ENCODE measurements around the gene DST. TPM values are rescaled to one million over a fixed set of nuclear protein-coding genes. Genes with fewer than 3 reads are reported as not detected.
"Not testable (repeated sequence)": the region's sequence is repeated elsewhere in the genome, so short reads cannot be mapped to it uniquely, and the experiment has no call there.

DST gene
- total RNA-seq, 1 donor from 2014 or later = 243 TPM

DNA sequence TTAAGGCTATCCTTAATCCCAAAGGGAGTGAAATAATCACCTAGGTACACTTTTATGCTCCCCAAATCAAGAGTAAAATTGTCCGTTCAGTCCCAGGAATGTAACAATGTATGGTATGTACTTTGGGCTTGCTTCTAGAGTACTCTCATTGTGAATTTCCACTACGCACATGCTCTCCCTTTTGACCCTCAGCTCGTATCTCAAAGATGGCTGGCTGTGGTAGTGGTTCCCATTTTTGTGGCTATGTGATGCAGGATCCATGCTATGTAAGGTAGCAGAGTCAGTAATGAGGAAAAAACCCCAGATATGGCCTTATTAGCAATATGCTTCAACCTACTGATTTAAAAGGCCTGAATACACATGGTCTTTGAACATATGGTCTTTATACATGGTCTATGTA, 133.7 kb downstream of the DST start:
- DNase-seq (ENCODE audit: missing footprints) (no peak), ATAC-seq (no peak)
- intact Hi-C loops (cut with DNase I) = loop anchor here (5.0 kb wide), 2 partner anchors 33 to 48 kb away; no protein-coding TSS in a partner anchor

DNA sequence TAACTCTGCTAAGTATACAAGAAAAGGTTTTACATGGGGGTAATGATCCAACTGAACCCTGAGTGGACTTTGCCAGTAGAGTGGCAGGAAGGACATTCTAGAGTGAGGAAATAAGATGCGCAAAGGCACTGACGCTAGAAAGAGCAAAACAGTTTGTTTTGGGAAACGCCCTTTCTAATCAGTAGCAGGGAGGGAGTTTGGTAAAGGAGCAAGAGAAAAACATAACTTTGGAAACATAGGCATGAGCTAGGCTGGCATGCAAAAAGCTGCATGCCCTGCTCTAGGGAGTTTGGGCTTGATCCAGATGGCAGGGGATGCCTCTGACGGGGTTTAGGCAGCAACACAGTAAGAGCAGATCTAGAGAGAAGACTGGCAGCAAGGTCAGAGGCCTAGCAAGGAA, 135.2 kb downstream of the DST start:
- intact Hi-C loops (cut with DNase I) = loop anchor here (5.0 kb wide), 2 partner anchors 35 to 50 kb away; no protein-coding TSS in a partner anchor
- ATAC-seq = peak; percentile 78
- DNase-seq (ENCODE audit: missing footprints) = no peak

DNA sequence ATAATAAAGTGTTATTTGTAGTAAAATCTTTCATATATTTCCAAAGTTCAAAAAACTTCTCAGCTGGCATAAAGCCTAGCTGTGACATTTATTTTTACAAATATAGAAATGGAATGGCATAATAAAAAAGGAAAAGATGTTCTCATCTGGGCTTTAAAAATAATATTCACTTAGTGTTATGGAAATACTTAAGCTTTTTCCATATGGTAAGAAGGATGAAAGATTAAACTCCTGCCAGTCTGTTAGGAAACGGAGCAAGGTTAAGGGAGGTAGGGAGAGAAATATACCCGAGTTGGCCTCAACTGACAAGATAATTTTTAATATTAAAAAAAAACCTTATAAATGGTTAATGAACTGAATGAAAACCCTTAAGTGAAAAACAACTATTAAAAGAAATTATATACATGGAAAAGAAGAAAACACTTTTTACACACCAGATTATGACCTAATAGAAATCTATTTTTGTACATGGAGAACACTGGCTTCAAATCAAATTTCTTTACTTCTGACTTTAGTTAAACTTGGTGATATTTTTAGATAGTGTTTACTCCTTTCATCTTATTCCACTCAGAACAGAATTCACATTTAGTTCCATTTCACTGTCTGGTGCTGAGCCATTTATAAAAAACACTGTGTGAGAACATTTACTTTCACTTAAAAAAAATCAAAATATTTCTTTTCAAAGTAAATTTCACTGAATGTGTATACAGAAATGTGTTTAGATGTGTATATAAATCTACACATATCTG, 137.0 kb downstream of the DST start:
- no peak for ATAC-seq
- intact Hi-C loops (cut with DNase I) = loop anchor here (5.0 kb wide), 2 partner anchors 37 to 52 kb away; no protein-coding TSS in a partner anchor
- no peak for DNase-seq (ENCODE audit: missing footprints)

DNA sequence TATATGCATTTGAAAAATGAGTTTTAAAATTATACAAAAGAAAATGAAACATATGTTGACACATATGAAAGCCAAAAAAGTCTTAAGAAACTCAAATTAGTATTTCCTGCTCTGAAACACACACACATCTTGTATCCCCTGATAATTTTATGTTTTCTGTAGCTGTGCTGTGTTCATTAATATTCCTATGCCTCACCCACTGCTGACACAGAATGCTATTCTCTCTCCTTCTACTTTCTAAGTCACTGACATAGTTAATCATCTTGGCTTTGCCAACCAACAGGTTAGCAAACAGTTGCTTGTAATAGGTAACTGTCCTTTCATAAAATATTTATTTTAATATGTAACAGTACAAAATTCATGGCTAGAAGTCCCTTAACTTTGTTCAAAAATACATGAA, 140.7 kb downstream of the DST start:
- intact Hi-C loops (cut with DNase I) = loop anchor here (5.0 kb wide), 1 partner anchor 35 kb away; no protein-coding TSS in a partner anchor
- ATAC-seq (no peak), DNase-seq (ENCODE audit: missing footprints) (no peak)

DNA sequence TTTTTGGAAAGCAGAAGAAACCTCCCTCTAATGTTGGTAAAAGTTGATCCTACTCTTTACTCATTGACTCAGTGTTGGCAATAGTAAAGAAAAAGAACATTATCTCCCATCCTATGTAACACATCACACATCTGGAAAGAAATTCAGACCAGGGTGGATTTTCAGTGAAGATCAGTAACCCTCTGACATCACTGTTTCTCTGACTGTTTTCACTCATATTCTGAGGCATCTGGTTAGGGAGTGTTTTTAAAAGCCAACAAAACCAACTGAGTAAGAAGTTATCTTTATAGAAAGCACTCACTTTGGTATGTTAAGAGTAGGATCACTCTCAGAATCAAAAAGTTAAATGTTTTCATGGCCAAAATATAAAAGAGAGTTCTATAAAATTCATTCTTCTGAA, 143.6 kb downstream of the DST start:
- intact Hi-C loops (cut with DNase I) = no loop called here
- no peak for ATAC-seq
- DNase-seq (ENCODE audit: missing footprints) = no peak

DNA sequence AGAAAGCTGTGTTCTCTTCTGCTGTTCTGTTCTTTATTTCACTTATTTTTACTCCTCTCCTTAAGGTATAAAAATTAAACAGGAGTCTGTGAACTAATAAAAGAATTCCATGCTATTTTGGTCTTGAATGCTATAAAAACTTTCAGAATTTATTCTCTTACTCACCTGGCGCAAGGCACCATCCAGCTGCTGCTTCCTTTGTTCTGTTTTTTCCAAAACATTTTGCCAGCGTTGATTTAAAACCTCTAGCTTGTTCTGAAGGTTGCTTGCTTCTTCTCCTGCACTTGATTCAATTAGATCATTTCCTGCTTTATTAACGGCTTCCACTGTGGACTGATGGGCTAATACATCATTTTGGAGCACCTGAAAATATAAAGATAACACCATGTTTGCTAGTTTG, 145.0 kb downstream of the DST start:
- ATAC-seq (no peak), DNase-seq (ENCODE audit: missing footprints) (no peak)
- intact Hi-C loops (cut with DNase I) = no loop called here

DNA sequence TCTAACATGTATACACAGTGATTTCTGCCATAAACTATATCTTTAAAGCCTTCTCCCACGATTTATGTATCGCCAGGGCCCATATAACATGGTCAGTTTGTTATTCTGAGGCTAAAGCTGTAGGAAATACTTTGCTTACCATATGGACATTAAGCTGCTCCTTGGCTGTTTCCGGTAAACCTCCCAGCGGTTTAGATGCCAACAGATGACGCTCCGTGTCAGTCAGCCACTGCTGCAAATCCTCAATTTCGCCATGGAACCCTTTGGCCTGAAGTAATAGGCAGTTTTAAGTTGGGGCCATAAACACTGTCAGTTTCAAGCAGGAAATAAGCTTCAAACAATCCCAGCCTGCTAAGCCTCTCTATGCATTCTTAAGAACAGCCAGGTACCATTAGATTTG, 145.4 kb downstream of the DST start:
- DNase-seq (ENCODE audit: missing footprints) (no peak), ATAC-seq (no peak)
- intact Hi-C loops (cut with DNase I) = no loop called here

DNA sequence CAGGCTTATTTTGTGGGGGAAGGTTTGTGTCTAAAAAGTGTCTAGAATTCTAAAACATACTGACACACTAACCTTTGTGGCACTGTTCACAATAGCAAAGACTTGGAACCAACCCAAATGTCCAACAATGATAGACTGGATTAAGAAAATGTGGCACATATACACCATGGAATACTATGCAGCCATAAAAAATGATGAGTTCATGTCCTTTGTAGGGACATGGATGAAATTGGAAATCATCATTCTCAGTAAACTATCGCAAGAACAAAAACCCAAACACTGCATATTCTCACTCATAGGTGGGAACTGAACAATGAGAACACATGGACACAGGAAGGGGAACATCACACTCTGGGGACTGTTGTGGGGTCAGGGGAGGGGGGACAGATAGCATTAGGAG, 146.0 kb downstream of the DST start:
- ATAC-seq; intact Hi-C loops (cut with DNase I); DNase-seq (ENCODE audit: missing footprints): not testable (repeated sequence)

DNA sequence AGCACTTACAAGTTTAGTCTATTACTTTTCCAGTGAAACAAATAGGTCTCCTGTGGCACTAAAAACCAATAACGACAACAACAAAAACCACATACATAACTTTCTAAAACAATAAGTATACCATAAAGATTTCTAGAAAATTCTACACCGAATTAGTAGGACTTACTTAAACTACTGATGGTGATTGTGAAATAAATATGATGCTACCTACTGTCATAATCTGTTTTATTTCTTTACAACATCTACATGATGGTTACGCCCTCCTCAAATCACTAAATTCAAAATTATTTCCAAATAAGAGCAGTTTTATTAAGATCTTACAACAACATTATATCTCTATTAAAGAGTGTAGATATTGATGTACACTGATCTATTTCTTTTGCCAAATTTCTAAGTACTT, 147.0 kb downstream of the DST start:
- no peak for ATAC-seq
- DNase-seq (ENCODE audit: missing footprints) = no peak
- intact Hi-C loops (cut with DNase I) = no loop called here

DNA sequence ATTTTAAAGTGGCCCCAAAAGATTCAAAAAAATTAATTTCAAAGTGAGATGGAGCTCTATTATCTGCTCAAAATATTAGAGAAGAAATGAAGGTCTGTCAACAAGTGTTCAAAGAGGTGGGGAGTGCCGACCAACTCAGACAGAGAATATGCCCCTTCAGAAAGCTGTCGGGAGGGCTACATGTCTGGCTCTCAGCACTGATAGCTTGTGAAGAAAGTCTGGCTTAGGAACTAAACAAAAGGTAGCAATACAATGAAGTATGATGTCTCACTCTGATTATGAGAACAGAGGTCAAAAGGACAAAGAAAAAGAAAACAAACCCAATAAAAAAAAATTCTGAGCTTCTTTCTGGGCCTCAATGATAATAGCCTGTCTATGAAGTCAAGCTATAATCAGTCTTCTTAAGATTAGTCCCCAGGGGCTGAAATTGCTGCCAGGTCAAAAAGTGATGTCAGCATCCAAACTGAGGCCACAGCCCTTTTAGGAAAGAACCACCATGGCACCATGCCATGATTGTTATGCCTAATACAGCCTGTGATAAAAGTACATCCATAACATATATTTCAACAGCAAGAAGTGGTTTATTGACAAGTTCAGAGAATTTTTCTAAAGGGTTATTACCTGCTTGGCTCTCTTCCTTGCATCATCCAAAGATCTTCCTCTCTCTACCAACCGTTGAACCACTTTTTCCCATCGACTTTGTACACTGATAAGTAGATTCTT, 150.9 kb downstream of the DST start:
- intact Hi-C loops (cut with DNase I) = loop anchor here (5.0 kb wide), 1 partner anchor 51 kb away; no protein-coding TSS in a partner anchor
- peak; percentile 57 for ATAC-seq
- DNase-seq (ENCODE audit: missing footprints) = no peak

DNA sequence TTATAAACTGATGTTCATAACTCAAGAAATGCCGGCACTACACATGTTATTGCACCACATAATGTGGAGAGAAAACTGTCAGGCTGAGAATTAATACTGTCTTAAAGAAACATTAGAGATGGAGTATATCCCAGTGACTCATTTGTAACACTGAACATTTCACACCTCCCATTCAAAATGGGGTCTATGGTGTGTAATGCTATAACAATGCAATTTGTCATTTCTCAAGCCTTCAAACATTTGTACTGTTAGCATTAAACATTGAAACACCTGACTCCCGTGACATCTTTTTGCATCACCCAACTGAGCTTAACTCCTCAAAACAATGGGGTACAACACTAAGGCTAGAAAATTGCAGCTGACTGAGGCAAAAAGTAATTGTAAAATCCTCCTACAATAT, 151.7 kb downstream of the DST start:
- no peak for ATAC-seq
- intact Hi-C loops (cut with DNase I) = loop anchor here (5.0 kb wide), 1 partner anchor 51 kb away; no protein-coding TSS in a partner anchor

DNA sequence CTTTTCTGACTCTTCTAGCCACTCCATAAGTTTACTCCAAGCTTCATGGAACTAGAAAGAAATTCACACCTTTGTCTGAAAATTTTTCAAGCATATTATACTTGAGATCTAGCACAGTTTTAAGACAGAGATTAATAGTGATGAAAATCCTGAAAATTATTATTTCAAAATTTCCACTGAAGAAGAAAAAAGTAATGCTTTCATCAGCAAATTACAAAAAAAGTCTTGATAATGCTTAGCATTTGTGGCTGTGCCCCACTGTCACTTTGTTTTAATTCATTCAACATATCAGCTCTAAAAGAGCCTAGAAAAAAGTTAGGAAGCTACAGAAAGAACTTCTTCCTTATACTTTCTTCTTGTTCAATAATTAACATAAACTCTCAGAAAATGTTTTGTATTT, 153.1 kb downstream of the DST start:
- intact Hi-C loops (cut with DNase I) = no loop called here
- DNase-seq (ENCODE audit: missing footprints) = no peak
- no peak for ATAC-seq

More for the DNA sequence above, 151.7 kb downstream of the DST start:
- no peak for DNase-seq (ENCODE audit: missing footprints)

DNA sequence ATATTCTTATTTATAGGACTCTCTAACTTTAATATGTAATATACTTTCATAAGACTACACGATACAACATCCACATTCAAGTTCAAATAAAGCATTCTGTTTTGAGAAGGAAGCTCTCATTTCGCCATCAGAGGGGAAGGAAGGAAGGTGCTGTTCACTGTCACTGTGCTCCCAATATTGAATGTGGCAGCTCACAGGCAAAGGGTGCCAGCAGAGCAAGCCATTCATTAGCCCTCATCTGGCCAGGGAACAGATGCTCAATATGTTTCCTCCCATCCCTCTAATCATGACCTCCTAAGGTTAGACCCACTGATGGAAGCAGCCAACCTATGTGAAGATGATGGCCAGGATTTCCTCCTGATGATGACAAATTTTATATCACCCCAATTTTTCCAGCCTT, 154.4 kb downstream of the DST start:
- ATAC-seq (no peak), DNase-seq (ENCODE audit: missing footprints) (no peak)
- intact Hi-C loops (cut with DNase I) = no loop called here

DNA sequence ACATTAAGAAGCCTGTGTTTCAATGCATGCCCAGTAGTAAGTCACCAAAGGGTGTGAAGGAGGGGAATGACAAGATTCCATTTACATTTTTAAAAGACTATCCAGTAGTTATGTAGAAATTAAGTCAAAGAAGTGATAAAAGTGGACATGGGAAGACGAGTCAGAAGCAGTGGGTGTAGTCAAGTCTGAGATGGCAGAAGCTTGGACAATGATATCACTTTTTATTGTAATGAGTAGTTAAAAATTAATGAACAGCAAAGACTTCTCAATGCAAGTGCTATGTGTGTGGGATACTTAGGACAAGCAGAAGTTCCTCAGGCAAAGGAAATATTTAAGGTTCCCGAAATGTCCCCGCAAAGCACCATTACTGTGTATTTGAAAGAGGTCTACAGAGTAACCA, 156.0 kb downstream of the DST start:
- intact Hi-C loops (cut with DNase I) = no loop called here
- ATAC-seq (no peak), DNase-seq (ENCODE audit: missing footprints) (no peak)

DNA sequence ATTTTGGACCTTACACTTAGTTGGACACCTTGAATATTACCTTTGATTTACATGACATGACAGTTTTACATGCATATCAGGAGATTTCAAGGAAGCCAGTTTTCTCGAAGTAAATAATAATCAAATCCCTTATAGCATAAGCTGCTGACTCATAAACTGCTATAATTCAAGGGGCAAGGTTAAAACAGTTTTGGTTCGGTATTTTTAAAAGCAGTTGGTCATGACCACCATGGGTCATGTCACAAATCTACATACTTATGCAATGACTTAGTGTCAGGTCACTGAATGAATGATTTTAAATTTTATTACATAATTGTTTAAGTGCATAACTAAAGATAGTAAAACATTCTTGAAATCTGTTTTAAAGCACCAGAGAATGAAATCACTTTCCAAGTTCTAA, 158.0 kb downstream of the DST start:
- intact Hi-C loops (cut with DNase I) = no loop called here
- DNase-seq (ENCODE audit: missing footprints) (no peak), ATAC-seq (no peak)

DNA sequence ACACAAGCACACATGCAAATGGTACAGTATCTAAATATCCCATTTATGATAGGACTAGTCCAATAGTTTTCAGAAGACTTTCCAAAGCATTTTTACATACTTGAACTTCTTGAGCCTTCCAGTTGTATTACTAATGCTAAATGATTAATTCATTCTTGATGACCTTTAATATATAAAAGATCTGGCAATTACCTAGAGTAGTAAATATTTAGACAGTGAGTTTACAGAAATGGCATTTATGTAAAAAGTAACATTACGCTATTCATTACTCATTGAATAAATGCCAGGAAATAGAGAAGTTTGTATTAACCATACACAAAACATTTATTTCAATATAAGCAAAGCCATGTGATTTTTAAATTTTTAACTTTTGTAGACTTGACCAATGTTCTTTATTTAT, 158.8 kb downstream of the DST start:
- DNase-seq (ENCODE audit: missing footprints) = no peak
- intact Hi-C loops (cut with DNase I) = no loop called here
- ATAC-seq = no peak

DNA sequence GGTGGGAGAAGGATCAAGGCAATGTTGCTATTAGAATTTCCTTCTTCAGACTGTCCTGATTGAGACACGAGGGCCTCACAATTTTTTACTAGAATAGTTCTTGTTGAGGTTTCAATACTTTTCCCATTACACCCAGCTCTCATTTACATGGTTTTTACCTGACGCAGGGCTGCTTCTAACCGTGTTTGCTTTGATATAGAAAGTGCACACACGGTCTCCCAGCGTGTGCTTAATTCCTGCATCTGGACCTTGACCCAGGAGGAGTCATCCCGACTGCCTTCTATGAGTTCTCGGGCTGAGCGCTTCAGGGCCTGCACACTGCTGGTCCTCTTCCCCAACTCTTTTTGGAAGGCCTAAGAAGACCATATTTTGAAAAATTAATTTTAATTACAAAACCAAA, 160.2 kb downstream of the DST start:
- ATAC-seq (no peak), DNase-seq (ENCODE audit: missing footprints) (no peak)
- intact Hi-C loops (cut with DNase I) = no loop called here

DNA sequence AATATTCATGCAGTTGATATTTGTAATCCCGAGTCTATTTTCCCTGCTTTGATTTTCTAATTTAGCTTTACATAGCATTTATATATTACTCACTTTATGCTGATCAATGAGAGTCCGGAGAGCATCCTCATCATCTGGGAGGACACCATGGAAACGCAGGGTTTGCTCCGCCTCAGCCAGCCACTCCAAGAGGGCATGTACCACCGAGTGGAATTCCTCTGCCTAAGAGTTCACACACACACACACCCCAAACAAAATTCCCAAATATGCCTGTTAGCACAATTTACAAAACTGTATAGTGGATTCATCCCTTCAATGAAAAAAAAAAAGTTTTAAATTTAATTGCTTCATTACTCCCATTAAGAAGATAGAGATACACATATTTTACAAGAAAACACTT, 160.7 kb downstream of the DST start:
- ATAC-seq (no peak), DNase-seq (ENCODE audit: missing footprints) (no peak)
- intact Hi-C loops (cut with DNase I) = no loop called here

DNA sequence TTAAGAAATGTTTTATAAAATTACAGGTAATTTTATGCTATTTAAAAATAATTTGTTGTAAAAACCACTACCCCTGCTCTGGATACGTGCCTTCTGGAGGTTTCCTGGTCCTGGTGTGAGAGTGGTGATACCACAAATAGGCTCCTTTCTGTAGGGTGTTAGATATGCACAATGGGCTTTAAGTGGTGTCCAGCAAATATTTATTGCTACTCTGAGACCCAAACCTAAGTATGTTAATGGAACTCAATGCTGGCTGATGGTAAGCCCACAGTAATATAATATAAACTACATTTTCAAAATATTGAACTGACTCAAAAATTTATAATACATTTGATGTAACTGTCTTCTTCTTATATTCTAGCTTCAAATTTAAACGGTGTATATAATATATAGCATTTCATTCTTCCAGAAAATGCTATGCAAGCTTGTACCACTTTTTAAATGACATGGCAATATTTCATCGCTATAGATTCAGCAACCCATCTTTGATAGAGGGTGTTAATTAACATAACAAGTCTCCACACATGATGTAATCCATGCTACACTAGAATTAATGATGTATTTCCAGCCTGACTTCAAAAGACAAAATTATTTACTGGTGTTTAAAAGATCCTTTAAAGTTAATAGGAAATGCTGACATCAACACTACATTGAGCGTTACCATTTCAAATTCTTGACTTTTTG, 161.9 kb downstream of the DST start:
- DNase-seq (ENCODE audit: missing footprints) (no peak), ATAC-seq (no peak)
- intact Hi-C loops (cut with DNase I) = no loop called here

DNA sequence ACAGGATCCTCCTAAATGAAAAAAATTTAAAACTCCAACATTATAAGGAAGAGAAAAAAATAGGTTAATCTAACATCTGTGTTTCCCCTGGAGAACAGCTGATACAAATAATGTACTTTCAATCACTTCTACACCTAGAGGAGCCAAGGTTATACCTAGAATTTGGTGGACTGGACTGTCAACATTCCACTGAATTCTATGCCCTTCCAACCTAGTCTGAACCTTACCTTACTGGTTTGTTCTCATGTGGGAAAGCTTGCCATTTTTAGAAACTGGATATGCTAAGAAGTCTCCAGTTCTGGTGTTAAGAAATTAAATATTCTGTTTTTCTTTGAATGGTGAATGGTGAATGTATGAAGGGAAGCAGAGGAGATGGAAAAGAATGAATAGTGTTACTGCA, 162.4 kb downstream of the DST start:
- no peak for DNase-seq (ENCODE audit: missing footprints)

More for the DNA sequence above, 162.4 kb downstream of the DST start:
- intact Hi-C loops (cut with DNase I) = no loop called here
- no peak for ATAC-seq
